ENCODE results near the gene ALG6.
"Not testable (repeated sequence)": the region's sequence is repeated elsewhere in the genome, so short reads cannot be mapped to it uniquely, and the experiment has no call there.

Gene ALG6

GRCh38 chr1:63418101-63418500 is 50.7 kb downstream of the ALG6 start:
- no peak for DNase-seq

- DNase-seq, result not testable (repeated sequence)
These were observed 53.3 kb downstream of the ALG6 start for GRCh38 chr1:63420746-63421145.

DNA sequence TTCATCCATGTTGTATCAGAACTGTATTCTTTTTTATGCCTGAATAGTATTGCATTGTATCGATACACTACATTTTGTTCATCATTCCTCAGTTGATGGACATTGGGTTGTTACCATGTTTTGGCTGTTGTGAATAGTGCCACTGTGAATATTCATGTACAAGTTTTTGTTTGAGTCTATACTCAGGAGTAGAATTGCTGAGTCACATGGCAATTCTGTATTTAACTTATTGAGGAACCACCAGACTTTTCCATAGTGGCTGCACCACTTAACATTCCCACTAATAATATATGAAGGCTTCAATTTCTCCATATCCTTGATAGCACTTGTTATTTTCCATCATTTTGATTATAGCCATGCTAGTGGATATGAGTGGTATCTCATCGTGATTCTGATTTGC is 56.2 kb downstream of the ALG6 start:
- no peak for DNase-seq

DNA sequence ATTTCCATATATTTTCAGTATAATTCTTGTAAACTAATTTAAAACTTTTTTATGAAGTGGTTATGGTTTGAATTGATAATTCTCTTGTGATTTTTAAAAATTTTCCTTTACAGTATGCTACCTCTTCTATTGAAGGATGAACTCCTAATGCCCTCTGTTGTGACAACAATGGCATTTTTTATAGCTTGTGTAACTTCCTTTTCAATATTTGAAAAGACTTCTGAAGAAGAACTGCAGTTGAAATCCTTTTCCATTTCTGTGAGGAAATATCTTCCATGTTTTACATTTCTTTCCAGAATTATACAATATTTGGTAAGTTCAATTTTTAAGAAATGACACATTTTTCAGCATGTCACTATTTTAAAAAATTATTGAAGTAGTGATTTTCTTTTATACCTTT is 61.4 kb downstream of the ALG6 start:
- no peak for DNase-seq

DNA sequence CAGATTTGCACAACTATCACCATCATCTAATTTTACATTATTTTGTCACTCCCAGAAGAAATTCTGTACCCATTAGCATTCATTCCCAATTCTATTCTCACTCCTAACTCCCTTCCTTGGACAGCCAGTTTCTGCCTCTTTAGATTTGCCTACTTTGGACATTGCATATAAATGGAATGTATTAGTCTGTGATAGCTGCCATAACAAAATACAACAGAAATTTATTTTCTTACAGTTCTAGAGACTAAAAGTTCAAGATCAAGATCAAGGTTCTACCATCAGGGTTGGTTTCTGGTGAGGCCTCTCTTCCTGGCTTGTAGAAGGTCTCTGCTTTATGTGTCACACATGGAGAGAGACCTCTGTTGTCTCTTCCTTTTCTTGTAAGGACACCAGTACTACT is 61.9 kb downstream of the ALG6 start:
- no peak for DNase-seq

GRCh38 chr1:63435161-63435560 is 67.7 kb downstream of the ALG6 start:
- DNase-seq, result no peak

DNA sequence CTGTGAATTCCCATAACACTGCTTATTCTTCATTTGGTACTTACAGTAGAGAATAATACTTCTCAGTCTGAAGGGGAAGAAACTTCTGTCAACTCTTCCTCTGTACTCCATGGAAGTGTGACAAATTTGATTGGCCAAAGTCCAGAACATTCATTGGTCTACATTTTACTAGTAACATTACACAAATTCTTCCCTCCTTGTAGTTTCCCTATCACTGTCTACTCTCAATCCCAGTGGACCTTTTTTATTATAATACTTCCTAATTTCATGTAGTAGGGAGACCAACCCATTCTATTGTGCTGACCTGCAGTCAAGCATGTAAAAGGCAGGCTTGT is 74.7 kb downstream of the ALG6 start:
- DNase-seq, result no peak

GRCh38 chr1:63448731-63449246 is 81.4 kb downstream of the ALG6 start:
- no peak for DNase-seq

DNA sequence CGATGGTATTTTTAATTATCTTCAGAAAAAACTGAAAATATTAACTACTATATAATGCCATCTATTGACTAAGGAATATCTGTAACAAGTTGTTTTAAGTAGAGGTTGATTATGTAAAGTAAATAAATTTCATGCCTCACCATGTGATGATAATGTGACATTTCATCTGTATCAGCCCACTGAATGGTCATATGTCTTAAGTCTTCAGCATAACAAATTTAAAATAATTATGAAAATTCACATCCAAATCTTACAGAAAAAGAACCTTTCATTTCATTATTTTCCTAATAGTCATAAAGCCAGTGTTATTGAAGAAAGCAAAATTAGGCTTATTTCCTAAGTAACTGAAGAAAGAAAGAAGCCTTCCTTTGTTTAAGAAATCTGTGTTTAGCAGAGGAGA is 83.0 kb downstream of the ALG6 start:
- DNase-seq, result no peak

GRCh38 chr1:63453232-63453631 is 85.8 kb downstream of the ALG6 start:
- no peak for DNase-seq

DNA sequence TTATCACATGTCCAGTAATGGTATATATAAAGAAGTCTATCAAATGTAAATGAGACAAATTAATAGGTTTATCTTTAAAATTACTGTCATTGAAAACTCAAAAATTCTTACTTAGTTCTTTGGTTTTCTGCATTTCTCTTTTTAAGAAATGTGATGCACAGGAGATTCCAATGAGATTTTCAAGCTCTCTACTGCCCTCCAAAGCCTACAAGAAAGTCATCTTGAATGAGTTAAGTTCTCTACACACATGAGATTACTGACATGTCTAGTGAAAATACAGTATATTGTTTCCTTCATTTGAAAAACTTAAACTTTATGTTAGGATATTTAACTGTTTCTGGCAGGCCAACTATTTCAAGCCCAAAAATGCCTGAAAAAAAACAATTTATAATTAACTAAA is 86.8 kb downstream of the ALG6 start:
- DNase-seq, result no peak

GRCh38 chr1:63458750-63459149 is 91.3 kb downstream of the ALG6 start:
- DNase-seq, result no peak

GRCh38 chr1:63461661-63462230 is 94.3 kb downstream of the ALG6 start:
- DNase-seq, result no peak

DNA sequence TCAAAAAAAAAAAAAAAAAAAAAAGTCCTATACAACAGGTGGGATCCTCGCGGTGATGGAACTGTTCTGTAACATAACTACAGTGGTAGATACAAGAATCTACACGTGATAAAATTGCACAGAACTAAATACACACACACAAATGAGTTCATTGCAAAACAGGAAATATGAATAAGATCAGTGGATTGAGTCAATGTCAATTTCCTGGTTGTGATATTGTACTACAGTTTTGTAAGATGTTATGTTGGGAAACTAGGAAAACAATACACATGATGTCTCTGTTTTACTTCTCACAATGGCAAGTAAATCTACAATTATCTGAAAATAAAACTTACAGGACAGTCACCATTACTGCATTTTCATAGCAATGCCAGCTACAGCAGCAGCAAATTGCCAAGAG is 95.8 kb downstream of the ALG6 start:
- DNase-seq, result peak; percentile 15

DNA sequence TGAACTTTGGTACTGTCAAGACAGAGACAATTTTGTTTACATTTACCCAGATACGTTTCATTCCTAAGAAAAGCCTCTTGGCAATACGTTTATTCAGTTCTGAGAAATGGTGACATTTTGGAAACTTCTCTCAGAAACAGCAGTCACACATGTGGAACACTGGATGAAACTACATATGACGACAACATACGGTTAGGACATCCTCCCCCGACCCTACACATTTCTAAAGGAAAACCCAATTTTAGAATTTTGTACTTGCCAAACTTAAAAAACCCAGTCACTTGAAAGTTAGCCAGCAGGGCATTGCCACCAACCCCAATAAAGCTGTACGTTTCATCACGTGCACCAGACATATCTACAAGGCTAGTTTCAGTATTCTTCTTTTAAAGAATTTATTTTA is 98.8 kb downstream of the ALG6 start:
- no peak for DNase-seq

DNA sequence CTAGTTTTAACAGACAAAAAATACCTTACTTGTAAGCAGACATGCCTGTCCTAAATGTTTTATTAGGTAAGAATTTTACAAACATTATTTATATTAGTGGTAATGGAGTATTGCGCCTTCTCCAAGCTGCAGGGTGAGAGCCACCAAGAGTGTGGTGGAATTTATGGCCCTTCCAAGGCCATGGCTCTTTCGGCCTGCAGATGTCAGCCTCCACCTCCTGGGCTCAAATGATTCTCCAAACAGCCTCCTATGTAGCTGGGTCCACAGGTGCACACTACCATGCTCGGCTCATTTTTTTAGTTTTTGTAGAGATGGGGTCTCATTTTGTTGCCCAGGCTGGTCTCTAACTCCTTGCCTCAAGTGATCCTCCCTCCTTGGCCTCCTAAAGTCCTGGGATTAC is 99.3 kb downstream of the ALG6 start:
- no peak for DNase-seq

GRCh38 chr1:63468683-63469082 is 101.3 kb downstream of the ALG6 start:
- not testable (repeated sequence) for DNase-seq

DNA sequence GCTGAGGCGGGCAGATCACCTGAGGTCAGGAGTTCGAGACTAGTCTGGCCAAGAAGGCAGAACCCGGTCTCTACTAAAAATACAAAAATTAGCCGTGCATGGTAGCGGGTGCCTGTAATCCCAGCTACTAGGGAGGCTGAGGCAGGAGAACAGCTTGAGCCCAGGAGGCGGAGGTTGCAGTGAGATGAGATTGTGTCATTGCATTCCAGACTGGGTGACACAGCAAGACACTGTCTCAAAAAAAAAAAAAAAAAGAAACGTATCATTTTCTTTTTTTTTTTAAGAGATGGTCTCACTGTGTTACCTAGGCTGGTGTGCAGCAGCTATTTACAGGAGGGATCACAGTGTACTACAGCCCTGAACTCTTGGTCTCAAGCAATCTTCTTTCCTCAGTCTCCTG is 108.3 kb downstream of the ALG6 start:
- DNase-seq, result no peak

DNA sequence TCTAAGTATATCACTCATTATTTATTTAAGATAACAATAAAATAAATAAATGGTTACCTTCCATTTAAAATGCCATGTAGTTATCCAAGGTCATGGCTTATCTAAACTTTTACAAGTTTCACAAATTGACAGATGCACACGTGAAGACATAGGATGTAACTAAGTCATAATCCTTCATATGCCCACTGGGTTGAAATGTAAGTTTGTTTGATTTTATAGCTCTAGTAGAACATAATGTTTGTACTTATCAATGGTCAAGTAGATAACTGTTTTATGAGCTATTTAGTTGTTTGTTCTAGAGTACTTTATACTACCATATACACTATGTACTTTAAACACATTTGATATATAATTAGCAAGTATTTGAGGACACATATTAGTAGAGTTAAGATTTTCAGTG is 112.6 kb downstream of the ALG6 start:
- no peak for DNase-seq

DNA sequence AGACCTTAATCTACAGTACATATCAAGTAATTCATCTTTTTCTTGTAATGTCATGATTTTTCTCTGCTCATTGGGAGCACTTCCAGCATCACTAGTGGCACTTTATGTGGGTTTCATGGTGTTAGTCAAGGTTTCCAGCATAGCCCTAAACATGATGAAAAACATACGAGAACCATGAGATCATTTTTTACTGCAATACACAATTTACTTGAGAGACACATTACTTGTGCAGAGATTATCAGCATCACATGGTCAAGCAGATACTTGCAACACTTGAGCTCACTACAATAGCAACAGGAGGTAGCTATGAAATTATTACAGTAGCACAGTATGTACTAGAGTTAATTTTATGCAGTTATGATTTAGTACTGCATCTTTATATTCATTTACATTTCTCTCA is 119.2 kb downstream of the ALG6 start:
- DNase-seq, result no peak

GRCh38 chr1:63487336-63488065 is 120.1 kb downstream of the ALG6 start:
- DNase-seq, result no peak
